HEK293 (cell line): ENCODE data around the gene PPAT.

ENCODE experiments used
- CTCF ChIA-PET: fragments of 350-600 bp; formaldehyde crosslinking; extraction: SDS; loops from one replicate; lab custom pipeline; 2021; ENCODE audit warnings: antibody characterized with exemption; lab: Yijun Ruan, JAX
- POLR2A ChIA-PET: fragments of 300-600 bp; formaldehyde crosslinking; extraction: SDS; loops from one replicate; lab custom pipeline; 2020; ENCODE audit warnings: antibody characterized with exemption, inconsistent platforms; lab: Yijun Ruan, JAX
- H3K27ac ChIP-seq: fragments of 200-500 bp; sonication (Bioruptor generic); 2 replicates; pipeline ENCODE4 v1.5.1; 2014; ENCODE audit warnings: low read depth, low read length, control low read depth, inconsistent platforms; ENCODE audit errors: extremely low read depth
- H3K36me3 ChIP-seq, 2 experiments: fragments of 200-500 bp in 1 of 2; sonication (Bioruptor generic) in 1 of 2; 1 replicate in 1 of 2; 2 replicates in 1 of 2; pipeline ENCODE4 v1.5.1; 2014 to 2017; ENCODE audit warnings: inconsistent platforms in 2 of 2, low read length in 2 of 2; ENCODE audit not compliant: control insufficient read depth in 2 of 2, insufficient read depth in 1 of 2
- H3K4me1 ChIP-seq: fragments of 200-500 bp; sonication (Bioruptor generic); 2 replicates; pipeline ENCODE4 v1.5.1; 2014; ENCODE audit warnings: mild to moderate bottlenecking, low read length, inconsistent platforms; ENCODE audit not compliant: control insufficient read depth, insufficient read depth
- H3K4me3 ChIP-seq: 2 replicates; pipeline ENCODE4 v1.5.1; 2011; ENCODE audit warnings: low read depth, mild to moderate bottlenecking, control low read depth, low read length, moderate library complexity
- H3K9me3 ChIP-seq: fragments of 200-500 bp; sonication (Bioruptor generic); 2 replicates; pipeline ENCODE4 v1.5.1; 2014; ENCODE audit warnings: low read depth, low read length, inconsistent platforms; ENCODE audit not compliant: control insufficient read depth, insufficient read depth
- GLIS1 ChIP-seq: fragments of 450-650 bp; formaldehyde crosslinking; IDR thresholded peaks from 2 replicates; pipeline ENCODE4 v1.5.1; 2016; ENCODE audit warnings: missing biosample characterization, missing genetic modification characterization
- KLF7 ChIP-seq: fragments of 450-650 bp; formaldehyde crosslinking; IDR thresholded peaks from 2 replicates; pipeline ENCODE4 v1.5.1; 2016; ENCODE audit warnings: missing biosample characterization, missing genetic modification characterization, borderline replicate concordance
- SCRT2 ChIP-seq: fragments of 450-650 bp; formaldehyde crosslinking; IDR thresholded peaks from 2 replicates; pipeline ENCODE4 v1.5.1; 2016; ENCODE audit warnings: missing biosample characterization, missing genetic modification characterization
- SETDB1 ChIP-seq: IDR thresholded peaks from one replicate; pipeline ENCODE4 v1.6.1; 2017; ENCODE audit warnings: mild to moderate bottlenecking, low read length, moderate library complexity, mixed read lengths; ENCODE audit not compliant: insufficient read length
- SP2 ChIP-seq: fragments of 450-650 bp; formaldehyde crosslinking; IDR thresholded peaks from 2 replicates; pipeline ENCODE4 v1.5.1; 2016; ENCODE audit warnings: missing biosample characterization, missing genetic modification characterization
- SP3 ChIP-seq: fragments of 450-650 bp; formaldehyde crosslinking; IDR thresholded peaks from 2 replicates; pipeline ENCODE4 v1.5.1; 2016; ENCODE audit warnings: missing biosample characterization, missing genetic modification characterization
- ZBTB7A ChIP-seq: fragments of 450-650 bp; formaldehyde crosslinking; IDR thresholded peaks from 2 replicates; pipeline ENCODE4 v1.5.1; 2016; ENCODE audit warnings: low read depth, missing biosample characterization, missing genetic modification characterization
- ZFHX2 ChIP-seq: fragments of 450-650 bp; formaldehyde crosslinking; conservative IDR thresholded peaks from 2 replicates; pipeline ENCODE4 v1.5.1; 2016; ENCODE audit warnings: missing biosample characterization, missing genetic modification characterization
- ZFP41 ChIP-seq: fragments of 450-650 bp; formaldehyde crosslinking; IDR thresholded peaks from 2 replicates; pipeline ENCODE4 v1.5.1; 2016; ENCODE audit warnings: missing biosample characterization, missing genetic modification characterization, borderline replicate concordance
- ZNF24 ChIP-seq: fragments of 450-650 bp; formaldehyde crosslinking; IDR thresholded peaks from 2 replicates; pipeline ENCODE4 v1.5.1; 2016; ENCODE audit warnings: missing biosample characterization, missing genetic modification characterization
- ZNF391 ChIP-seq: fragments of 450-650 bp; formaldehyde crosslinking; IDR thresholded peaks from 2 replicates; pipeline ENCODE4 v1.5.1; 2016; ENCODE audit warnings: low read depth, missing biosample characterization, missing genetic modification characterization, borderline replicate concordance
- ZNF416 ChIP-seq: fragments of 450-650 bp; formaldehyde crosslinking; IDR thresholded peaks from 2 replicates; pipeline ENCODE4 v1.5.1; 2016; ENCODE audit warnings: missing biosample characterization, missing genetic modification characterization
- ZNF629 ChIP-seq: fragments of 450-650 bp; formaldehyde crosslinking; IDR thresholded peaks from 2 replicates; pipeline ENCODE4 v1.5.1; 2017; ENCODE audit warnings: missing biosample characterization, missing genetic modification characterization
- ZNF76 ChIP-seq: fragments of 450-650 bp; formaldehyde crosslinking; IDR thresholded peaks from 2 replicates; pipeline ENCODE4; 2016; ENCODE audit warnings: low read depth, missing biosample characterization, missing genetic modification characterization, borderline replicate concordance
- ZNF830 ChIP-seq: fragments of 450-650 bp; IDR thresholded peaks from 2 replicates; pipeline ENCODE4 v1.5.0; 2018; ENCODE audit warnings: missing biosample characterization, missing genetic modification characterization, low read depth, mild to moderate bottlenecking, moderate library complexity
- TF ChIP-seq, protein P1 (sequence below): fragments of 450-650 bp; formaldehyde crosslinking; IDR thresholded peaks from 2 replicates; pipeline ENCODE4 v1.5.1; 2016; ENCODE audit warnings: missing biosample characterization, missing genetic modification characterization
- TF ChIP-seq, protein P2 (sequence below): fragments of 450-650 bp; formaldehyde crosslinking; IDR thresholded peaks from 2 replicates; pipeline ENCODE4 v1.5.1; 2017; ENCODE audit warnings: missing biosample characterization, missing genetic modification characterization
- TF ChIP-seq, protein P3 (sequence below): fragments of 450-650 bp; formaldehyde crosslinking; IDR thresholded peaks from 2 replicates; pipeline ENCODE4 v1.5.1; 2017; ENCODE audit warnings: missing biosample characterization, missing genetic modification characterization
- TF ChIP-seq, protein P4 (sequence below): fragments of 450-650 bp; formaldehyde crosslinking; IDR thresholded peaks from 2 replicates; pipeline ENCODE4 v1.5.1; 2017; ENCODE audit warnings: missing biosample characterization, mild to moderate bottlenecking, missing genetic modification characterization, moderate library complexity
- TF ChIP-seq, protein P5 (sequence below): fragments of 450-650 bp; IDR thresholded peaks from 2 replicates; pipeline ENCODE4 v1.5.1; 2018; ENCODE audit warnings: missing biosample characterization, mild to moderate bottlenecking, missing genetic modification characterization

PPAT gene

DNA sequence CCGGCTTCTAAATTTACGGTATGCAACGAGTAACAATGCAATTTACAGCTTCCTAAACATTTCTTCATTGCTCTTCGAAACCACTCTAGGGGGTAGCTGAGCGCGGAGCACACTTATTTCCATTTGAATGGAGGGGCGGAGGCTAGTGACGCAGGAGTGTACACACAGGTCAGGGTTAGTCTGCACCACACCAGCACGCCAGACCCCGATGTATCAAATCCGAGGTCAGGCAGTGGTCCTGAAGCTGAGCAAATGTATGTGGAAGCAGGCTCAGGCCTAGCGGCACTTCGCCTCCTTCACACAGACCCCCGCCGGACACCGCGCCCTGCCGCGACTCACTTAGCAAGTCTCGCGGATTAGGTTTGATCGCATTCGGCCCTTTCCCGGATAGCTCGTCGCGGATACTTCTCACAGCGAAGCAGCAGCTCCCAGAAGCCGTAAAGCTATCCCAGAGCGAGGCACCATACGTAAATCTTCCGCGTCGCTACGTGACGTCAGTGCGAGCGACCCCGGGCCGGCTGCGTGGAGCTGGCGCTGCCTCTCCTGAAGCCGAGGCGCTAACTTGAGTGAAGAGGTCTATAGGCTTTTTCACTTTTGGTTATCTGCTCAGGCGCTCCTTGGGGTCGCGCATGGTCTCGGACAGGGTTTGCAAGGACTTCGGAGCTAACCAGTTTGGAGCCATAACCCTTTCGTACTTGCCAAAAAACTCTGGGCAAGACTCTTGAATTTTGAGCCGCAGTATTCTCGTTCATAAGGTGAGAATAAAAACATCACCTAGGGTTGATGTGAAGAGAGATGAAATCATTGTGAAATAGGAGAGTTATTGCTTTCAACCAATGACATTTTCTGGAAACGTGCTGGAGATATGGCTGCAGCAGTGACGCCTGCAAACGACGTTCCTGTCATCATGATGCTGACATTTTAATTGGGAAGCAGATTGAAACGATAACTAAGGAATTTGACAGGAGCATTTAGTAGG lies 48.1 kb downstream of the PPAT start, which contains the start of gene AASDH (continued):
- TF ChIP-seq, protein P1, sequence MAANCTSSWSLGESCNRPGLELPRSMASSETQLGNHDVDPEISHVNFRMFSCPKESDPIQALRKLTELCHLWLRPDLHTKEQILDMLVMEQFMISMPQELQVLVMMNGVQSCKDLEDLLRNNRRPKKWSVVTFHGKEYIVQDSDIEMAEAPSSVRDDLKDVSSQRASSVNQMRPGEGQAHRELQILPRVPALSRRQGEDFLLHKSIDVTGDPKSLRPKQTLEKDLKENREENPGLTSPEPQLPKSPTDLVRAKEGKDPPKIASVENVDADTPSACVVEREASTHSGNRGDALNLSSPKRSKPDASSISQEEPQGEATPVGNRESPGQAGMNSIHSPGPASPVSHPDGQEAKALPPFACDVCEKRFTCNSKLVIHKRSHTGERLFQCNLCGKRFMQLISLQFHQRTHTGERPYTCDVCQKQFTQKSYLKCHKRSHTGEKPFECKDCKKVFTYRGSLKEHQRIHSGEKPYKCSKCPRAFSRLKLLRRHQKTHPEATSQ (tag by site-specific recombination) = 0 out of 2 replicates have a peak, but pooled peaks have one; percentile 60
- TF ChIP-seq ZNF629 (tag by site-specific recombination) (peak; percentile 93), ZNF24 (tag by site-specific recombination) (peak; percentile 65; the same call in 1 of the 2 replicates), ZNF76 (peak; percentile 93), ZNF830 (no peak), GLIS1 (tag by site-specific recombination) (peak; percentile 78), SETDB1 (no peak), SP2 (tag by site-specific recombination) (peak; percentile 15)
- TF ChIP-seq, all 188 proteins: peak for 50

DNA sequence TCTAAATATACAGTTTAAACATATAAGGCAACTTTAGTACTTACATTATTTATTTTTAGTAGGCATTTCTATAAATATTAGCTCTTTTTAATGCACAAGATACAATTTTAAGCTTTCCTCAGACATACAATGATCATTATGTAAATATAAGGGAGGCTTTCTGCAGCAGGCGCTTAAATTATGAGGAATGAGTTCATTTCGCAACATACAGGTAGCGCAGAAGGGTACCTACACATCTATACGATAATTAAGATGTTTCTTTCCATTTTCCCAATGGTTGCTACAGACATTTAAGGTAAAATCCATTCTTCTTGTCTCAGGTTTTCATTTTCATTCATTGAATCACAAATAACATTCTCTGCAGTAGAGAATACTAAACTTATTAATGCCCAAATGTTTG lies 49.3 kb downstream of the PPAT start:
- Histone ChIP-seq H3K4me3 (no peak overlapping the region), H3K4me1 (no peaks in the 10 kb centered on the region), H3K27ac (no peak overlapping the region), H3K36me3 (peaks cover 0 to 8% of the 10 kb centered on the region in 2 experiments; a peak in 1 of 3 replicates), H3K9me3 (no peaks in the 10 kb centered on the region)
- TF ChIP-seq KLF7 (tag by site-specific recombination) (no peak), ZNF391 (tag by site-specific recombination) (no peak), SP3 (tag by site-specific recombination) (no peak), ZFP41 (tag by site-specific recombination) (no peak), ZBTB7A (tag by site-specific recombination) (no peak), ZNF416 (tag by site-specific recombination) (no peak), ZFHX2 (tag by site-specific recombination) (no peak), SCRT2 (tag by site-specific recombination) (no peak)
- TF ChIP-seq, protein P2, sequence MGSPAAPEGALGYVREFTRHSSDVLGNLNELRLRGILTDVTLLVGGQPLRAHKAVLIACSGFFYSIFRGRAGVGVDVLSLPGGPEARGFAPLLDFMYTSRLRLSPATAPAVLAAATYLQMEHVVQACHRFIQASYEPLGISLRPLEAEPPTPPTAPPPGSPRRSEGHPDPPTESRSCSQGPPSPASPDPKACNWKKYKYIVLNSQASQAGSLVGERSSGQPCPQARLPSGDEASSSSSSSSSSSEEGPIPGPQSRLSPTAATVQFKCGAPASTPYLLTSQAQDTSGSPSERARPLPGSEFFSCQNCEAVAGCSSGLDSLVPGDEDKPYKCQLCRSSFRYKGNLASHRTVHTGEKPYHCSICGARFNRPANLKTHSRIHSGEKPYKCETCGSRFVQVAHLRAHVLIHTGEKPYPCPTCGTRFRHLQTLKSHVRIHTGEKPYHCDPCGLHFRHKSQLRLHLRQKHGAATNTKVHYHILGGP (tag by site-specific recombination) = no peak
- TF ChIP-seq, protein P3, sequence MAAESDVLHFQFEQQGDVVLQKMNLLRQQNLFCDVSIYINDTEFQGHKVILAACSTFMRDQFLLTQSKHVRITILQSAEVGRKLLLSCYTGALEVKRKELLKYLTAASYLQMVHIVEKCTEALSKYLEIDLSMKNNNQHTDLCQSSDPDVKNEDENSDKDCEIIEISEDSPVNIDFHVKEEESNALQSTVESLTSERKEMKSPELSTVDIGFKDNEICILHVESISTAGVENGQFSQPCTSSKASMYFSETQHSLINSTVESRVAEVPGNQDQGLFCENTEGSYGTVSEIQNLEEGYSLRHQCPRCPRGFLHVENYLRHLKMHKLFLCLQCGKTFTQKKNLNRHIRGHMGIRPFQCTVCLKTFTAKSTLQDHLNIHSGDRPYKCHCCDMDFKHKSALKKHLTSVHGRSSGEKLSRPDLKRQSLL = no peak
- TF ChIP-seq, protein P4, sequence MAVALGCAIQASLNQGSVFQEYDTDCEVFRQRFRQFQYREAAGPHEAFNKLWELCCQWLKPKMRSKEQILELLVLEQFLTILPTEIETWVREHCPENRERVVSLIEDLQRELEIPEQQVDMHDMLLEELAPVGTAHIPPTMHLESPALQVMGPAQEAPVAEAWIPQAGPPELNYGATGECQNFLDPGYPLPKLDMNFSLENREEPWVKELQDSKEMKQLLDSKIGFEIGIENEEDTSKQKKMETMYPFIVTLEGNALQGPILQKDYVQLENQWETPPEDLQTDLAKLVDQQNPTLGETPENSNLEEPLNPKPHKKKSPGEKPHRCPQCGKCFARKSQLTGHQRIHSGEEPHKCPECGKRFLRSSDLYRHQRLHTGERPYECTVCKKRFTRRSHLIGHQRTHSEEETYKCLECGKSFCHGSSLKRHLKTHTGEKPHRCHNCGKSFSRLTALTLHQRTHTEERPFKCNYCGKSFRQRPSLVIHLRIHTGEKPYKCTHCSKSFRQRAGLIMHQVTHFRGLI (tag by site-specific recombination) = no peak
- TF ChIP-seq, protein P5, sequence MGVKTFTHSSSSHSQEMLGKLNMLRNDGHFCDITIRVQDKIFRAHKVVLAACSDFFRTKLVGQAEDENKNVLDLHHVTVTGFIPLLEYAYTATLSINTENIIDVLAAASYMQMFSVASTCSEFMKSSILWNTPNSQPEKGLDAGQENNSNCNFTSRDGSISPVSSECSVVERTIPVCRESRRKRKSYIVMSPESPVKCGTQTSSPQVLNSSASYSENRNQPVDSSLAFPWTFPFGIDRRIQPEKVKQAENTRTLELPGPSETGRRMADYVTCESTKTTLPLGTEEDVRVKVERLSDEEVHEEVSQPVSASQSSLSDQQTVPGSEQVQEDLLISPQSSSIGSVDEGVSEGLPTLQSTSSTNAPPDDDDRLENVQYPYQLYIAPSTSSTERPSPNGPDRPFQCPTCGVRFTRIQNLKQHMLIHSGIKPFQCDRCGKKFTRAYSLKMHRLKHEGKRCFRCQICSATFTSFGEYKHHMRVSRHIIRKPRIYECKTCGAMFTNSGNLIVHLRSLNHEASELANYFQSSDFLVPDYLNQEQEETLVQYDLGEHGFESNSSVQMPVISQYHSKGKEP (tag by site-specific recombination) = no peak
- POLR2A ChIA-PET = interaction anchor here (0.6 to 3.0 kb wide), 5 partner anchors 21 to 49 kb away, joined by 4 to 52 read pairs (median 7); partner anchors contain the start of genes PAICS and PPAT
- CTCF ChIA-PET = interaction anchor here (0.7 kb wide), 2 partner anchors 17 to 40 kb away, joined by 4 to 5 read pairs; no protein-coding TSS in a partner anchor
